HL-60/S4 (cell line): ENCODE data around the gene EXOC7.
"Not testable (repeated sequence)": the region's sequence is repeated elsewhere in the genome, so short reads cannot be mapped to it uniquely, and the experiment has no call there.

ENCODE experiments used
- in situ Hi-C: fragments of 300-500 bp; cut with MboI; formaldehyde crosslinking; loops from 2 replicates; pipeline ENCODE4 v1.14.3; 2022; ENCODE audit warnings: low sequenced_read_pairs

Gene EXOC7

GRCh38 chr17:76076765-76077583 lies 26.6 kb downstream of the EXOC7 start:
- in situ Hi-C loops, result no loop called here

GRCh38 chr17:76076146-76076764 lies 27.3 kb downstream of the EXOC7 start:
- in situ Hi-C loops, result no loop called here

GRCh38 chr17:76075364-76076145 lies 28.0 kb downstream of the EXOC7 start:
- in situ Hi-C loops, result no loop called here

GRCh38 chr17:76074390-76075363 lies 28.9 kb downstream of the EXOC7 start, which contains the start of gene GALR2:
Gene GALR2 (plus strand): TSS chr17:76074781. CDS start chr17:76074884, 103 bp downstream.
- in situ Hi-C loops, result no loop called here

- in situ Hi-C loops, result no loop called here
Measured at GRCh38 chr17:76072148-76072858, 31.3 kb downstream of the EXOC7 start, which contains the start of gene SRP68. Gene SRP68 (minus strand): TSS chr17:76072517. CDS start chr17:76072491, 26 bp downstream.

GRCh38 chr17:76071531-76072147 lies 31.9 kb downstream of the EXOC7 start:
- in situ Hi-C loops, result no loop called here

GRCh38 chr17:76065775-76066174 lies 37.8 kb downstream of the EXOC7 start:
- in situ Hi-C loops, result no loop called here

GRCh38 chr17:76063875-76064546 lies 39.6 kb downstream of the EXOC7 start:
- in situ Hi-C loops, result no loop called here

GRCh38 chr17:76058264-76058663 lies 45.3 kb downstream of the EXOC7 start:
- in situ Hi-C loops, result not testable (repeated sequence)

- in situ Hi-C loops, result no loop called here
Measured at GRCh38 chr17:76056882-76057281, 46.7 kb downstream of the EXOC7 start.

GRCh38 chr17:76054112-76054476 lies 49.5 kb downstream of the EXOC7 start:
- in situ Hi-C loops, result no loop called here

- in situ Hi-C loops, result no loop called here
Measured at GRCh38 chr17:76053246-76054111, 50.1 kb downstream of the EXOC7 start.

- in situ Hi-C loops, result no loop called here
Measured at GRCh38 chr17:76051561-76051960, 52.0 kb downstream of the EXOC7 start.

- in situ Hi-C loops, result no loop called here
Measured at GRCh38 chr17:76050538-76051467, 52.8 kb downstream of the EXOC7 start.

GRCh38 chr17:76049836-76050537 lies 53.6 kb downstream of the EXOC7 start:
- in situ Hi-C loops, result no loop called here

GRCh38 chr17:76049239-76049638 lies 54.3 kb downstream of the EXOC7 start:
- in situ Hi-C loops, result no loop called here
